HepG2 (cell line): ENCODE data around the gene NLGN2. TPM values are rescaled to one million over a fixed set of nuclear protein-coding genes. Genes with fewer than 3 reads are reported as not detected.

Source experiments
- ATAC-seq: fragments of 200-7000 bp; cut with Tn5 transposase; 3 replicates; pipeline ENCODE4 v1.9.1; 2020; ENCODE audit warnings: mild to moderate bottlenecking, moderate library complexity
- BruUV-seq: library from RNA; stranded (reverse); fragments of 400-500 nt; replicated peaks from 2 replicates; lab custom pipeline; 2021; lab: Mats Ljungman, UMichigan
- CTCF ChIA-PET: fragments of 300-600 bp; formaldehyde crosslinking; extraction: SDS; loops from one replicate; lab custom pipeline; 2021; ENCODE audit warnings: low total read pairs, inconsistent platforms, low intra/inter-chr PET ratio; lab: Yijun Ruan, JAX
- POLR2A ChIA-PET: fragments of 350-600 bp; sonication (Branson Sonifier 250); formaldehyde crosslinking; loops from one replicate; lab custom pipeline; 2020; ENCODE audit warnings: antibody characterized with exemption, inconsistent platforms; lab: Yijun Ruan, JAX
- DNase-seq: peaks from one replicate; pipeline ENCODE4 v3.0.0-alpha.2; 2015; ENCODE audit warnings: low spot score
- FAIRE-seq: peaks from 3 replicates; lab custom pipeline; 2011; peaks lifted over from hg19 to GRCh38; lab: Jason Lieb, UNC
- H2AFZ ChIP-seq: one replicate; pipeline ENCODE4 v1.6.1; 2011; ENCODE audit warnings: low read length, inconsistent platforms
- H3K27ac ChIP-seq: fragments of 300-600 bp; 3 replicates; pipeline ENCODE4 v1.8.0; 2011; ENCODE audit warnings: mixed run types, mild to moderate bottlenecking, mixed read lengths, low read length, inconsistent platforms; ENCODE audit not compliant: insufficient read depth; ENCODE audit errors: extremely low read length
- H3K27me3 ChIP-seq, 2 experiments: fragments of 200-600 bp in 1 of 2; 2 replicates in 1 of 2; 3 replicates in 1 of 2; pipeline versions ENCODE4 v1.6.0 to v1.8.0; 2011; ENCODE audit warnings: low read length in 2 of 2, mild to moderate bottlenecking in 2 of 2, moderate library complexity in 2 of 2, inconsistent platforms in 1 of 2; ENCODE audit not compliant: insufficient read depth in 2 of 2, control insufficient read depth in 1 of 2
- H3K36me3 ChIP-seq, 2 experiments: fragments of 200-600 bp in 1 of 2; replicated peaks in 1 of 2; 2 replicates in 1 of 2; 3 replicates in 1 of 2; pipeline versions ENCODE4 v1.5.1 to v1.8.0; 2011; ENCODE audit warnings: low read length in 2 of 2, inconsistent platforms in 1 of 2; ENCODE audit not compliant: insufficient read depth in 2 of 2, control insufficient read depth in 1 of 2
- H3K4me1 ChIP-seq: 2 replicates; pipeline ENCODE4 v1.5.1; 2012; ENCODE audit warnings: low read length, inconsistent platforms; ENCODE audit not compliant: insufficient read depth
- H3K4me2 ChIP-seq: 2 replicates; pipeline ENCODE4 v1.6.0; 2011; ENCODE audit warnings: low read depth, low read length, inconsistent platforms
- H3K4me3 ChIP-seq, 3 experiments: fragments of 200-600 bp in 1 of 3; sonication (generic), shearing (Covaris generic) in 1 of 3; replicated peaks in 1 of 3; 2 replicates each; pipeline ENCODE4 v1.5.1; 2011 to 2016; ENCODE audit warnings: low read length in 3 of 3, inconsistent platforms in 2 of 3, low read depth in 2 of 3, mild to moderate bottlenecking in 2 of 3, control low read depth in 1 of 3, mixed read lengths in 1 of 3; ENCODE audit not compliant: insufficient read depth in 1 of 3
- H3K79me2 ChIP-seq: one replicate; pipeline ENCODE4 v1.6.1; 2011; ENCODE audit warnings: low read length, inconsistent platforms; ENCODE audit not compliant: insufficient read depth
- H3K9ac ChIP-seq: 2 replicates; pipeline ENCODE4 v1.6.0; 2011; ENCODE audit warnings: mild to moderate bottlenecking, low read depth, low read length, inconsistent platforms; ENCODE audit not compliant: insufficient read depth
- H3K9me3 ChIP-seq: 2 replicates; pipeline ENCODE4 v1.5.1; 2012; ENCODE audit warnings: mild to moderate bottlenecking, low read length
- H4K20me1 ChIP-seq: 2 replicates; pipeline ENCODE4 v1.6.0; 2011; ENCODE audit warnings: inconsistent platforms, mild to moderate bottlenecking, low read length, moderate library complexity; ENCODE audit not compliant: insufficient read depth
- HES4 ChIP-seq: sonication (generic); formaldehyde crosslinking; IDR thresholded peaks from 2 replicates; pipeline ENCODE4 v1.9.0; 2021; ENCODE audit warnings: mild to moderate bottlenecking, missing genetic modification reagents, borderline replicate concordance
- HMG20A ChIP-seq: IDR thresholded peaks from 2 replicates; pipeline ENCODE4 v1.6.1; 2016; ENCODE audit warnings: borderline replicate concordance
- HNRNPK ChIP-seq: fragments of 200-400 bp; formaldehyde crosslinking; IDR thresholded peaks from 2 replicates; pipeline ENCODE4 v1.6.1; 2018; ENCODE audit warnings: low read length, low read depth, moderate library complexity, mild to moderate bottlenecking; ENCODE audit not compliant: poor library complexity, severe bottlenecking
- MTA1 ChIP-seq: sonication (generic); formaldehyde crosslinking; IDR thresholded peaks from 2 replicates; pipeline ENCODE4 v1.4.0; 2020; ENCODE audit warnings: missing genetic modification reagents, mild to moderate bottlenecking, borderline replicate concordance
- SMC3 ChIP-seq: IDR thresholded peaks from 2 replicates; pipeline ENCODE4 v1.6.1; 2011; ENCODE audit warnings: low read length, improper control_type of control experiment
- ZKSCAN8 ChIP-seq: IDR thresholded peaks from 2 replicates; pipeline ENCODE4 v1.6.1; 2016; ENCODE audit warnings: borderline replicate concordance, missing genetic modification reagents, missing compliant biosample characterization
- ZNF121 ChIP-seq: sonication (generic); formaldehyde crosslinking; IDR thresholded peaks from 2 replicates; pipeline ENCODE4 v1.5.0; 2020; ENCODE audit warnings: mild to moderate bottlenecking, missing genetic modification reagents
- ZNF552 ChIP-seq: sonication (generic); formaldehyde crosslinking; IDR thresholded peaks from 2 replicates; pipeline ENCODE4 v1.9.0; 2022; ENCODE audit warnings: missing genetic modification reagents, mild to moderate bottlenecking, borderline replicate concordance
- WGBS: methylation state at CpG from one replicate; pipeline ENCODE4 v1.1.6; 2017; ENCODE audit warnings: low lambda C conversion rate; 5-methylcytosine and 5-hydroxymethylcytosine counted together
- in situ Hi-C: cut with HindIII; loops from 2 replicates; pipeline ENCODE4 v1.10.0; 2017; ENCODE audit warnings: low pct_unique_long_range_greater_than_20kb; ENCODE audit not compliant: extremely low pct_ligation_motif_present
- intact Hi-C: fragments of 100-400 bp; cut with micrococcal nuclease; formaldehyde crosslinking; loops from one replicate; pipeline ENCODE4 v1.10.0; 2022; ENCODE audit not compliant: unreplicated experiment
- polyA plus RNA-seq, 8 experiments: library from polyadenylated mRNA; depleted of rRNA in 3 of 8; stranded (reverse) in 7 of 8; unstranded in 1 of 8; fragments of >200 nt; fragmentation: Illumina TruSeq in 4 of 8; extraction: Trizol in 4 of 8; gene quantifications; 2 replicates each; pipeline versions ENCODE4 v1.2.1 to v1.2.3, GENCODE V29; 2011 to 2016; ENCODE audit warnings: low read depth in 4 of 8, missing spikeins in 1 of 8, mixed read lengths in 1 of 8; ENCODE audit not compliant: insufficient read depth in 1 of 8
- total RNA-seq, 5 experiments: library from RNA; depleted of rRNA; stranded (reverse); fragments of >200 nt; fragmentation: Illumina TruSeq; extraction: Trizol; gene quantifications; 2 replicates each; pipeline ENCODE4 v1.2.3, GENCODE V29; 2016; ENCODE audit warnings: low read depth in 1 of 5
- TF ChIP-seq, protein P1 (sequence below): sonication (generic); formaldehyde crosslinking; IDR thresholded peaks from 2 replicates; pipeline ENCODE4 v1.8.0; 2023; ENCODE audit warnings: mild to moderate bottlenecking, missing genetic modification reagents
- TF ChIP-seq, protein P2 (sequence below): sonication (generic); formaldehyde crosslinking; IDR thresholded peaks from 2 replicates; pipeline ENCODE4 v1.4.0; 2020; ENCODE audit warnings: missing genetic modification reagents, mild to moderate bottlenecking, borderline replicate concordance
- TF ChIP-seq, protein P3 (sequence below): sonication (generic); formaldehyde crosslinking; IDR thresholded peaks from 2 replicates; pipeline ENCODE4 v1.4.0; 2020; ENCODE audit warnings: missing genetic modification reagents

Gene NLGN2
- total and polyA plus RNA-seq, 2 of the 13 experiments (the other 11 are each of a cell fraction or from before 2014, with no cell fraction given): 1.9 to 11.0 TPM

DNA sequence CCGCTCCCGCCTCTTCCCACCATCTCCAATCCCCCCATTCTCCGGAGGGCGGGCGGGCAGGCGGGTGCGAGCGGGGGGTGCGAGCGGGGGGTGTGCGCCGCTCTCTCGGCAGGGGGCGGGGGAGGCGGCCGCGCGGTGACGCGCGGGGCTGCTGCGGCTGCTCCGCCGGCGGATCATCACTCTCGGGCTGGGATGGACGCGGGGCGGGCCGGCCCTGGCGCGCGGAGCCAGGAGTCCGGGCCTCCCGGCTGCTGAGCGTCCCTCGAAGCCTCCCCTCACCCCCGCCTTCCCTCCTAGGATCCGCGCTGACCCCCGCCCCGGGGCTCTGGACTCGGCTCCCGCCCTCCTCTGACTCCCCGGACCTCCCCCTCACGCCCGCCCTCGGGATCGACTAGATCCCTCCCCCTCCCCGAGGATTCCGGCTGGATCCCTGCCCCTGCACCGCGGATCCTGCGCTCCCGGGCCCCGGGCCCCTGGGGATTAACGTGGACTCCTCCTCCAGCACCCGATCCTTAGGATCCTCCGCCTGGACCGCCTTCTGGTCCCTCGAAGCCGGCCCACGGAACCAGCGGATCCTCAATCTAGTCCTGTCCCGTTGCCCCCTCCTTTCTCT is 2.8 kb upstream of the NLGN2 start (continued):
- TF ChIP-seq HNRNPK: peak; percentile 12
- TF ChIP-seq HES4 (CRISPR knock-in tag): peak; percentile 70; the same call in 1 of the 2 replicates
- no peak for TF ChIP-seq ZNF552 (CRISPR knock-in tag)

DNA sequence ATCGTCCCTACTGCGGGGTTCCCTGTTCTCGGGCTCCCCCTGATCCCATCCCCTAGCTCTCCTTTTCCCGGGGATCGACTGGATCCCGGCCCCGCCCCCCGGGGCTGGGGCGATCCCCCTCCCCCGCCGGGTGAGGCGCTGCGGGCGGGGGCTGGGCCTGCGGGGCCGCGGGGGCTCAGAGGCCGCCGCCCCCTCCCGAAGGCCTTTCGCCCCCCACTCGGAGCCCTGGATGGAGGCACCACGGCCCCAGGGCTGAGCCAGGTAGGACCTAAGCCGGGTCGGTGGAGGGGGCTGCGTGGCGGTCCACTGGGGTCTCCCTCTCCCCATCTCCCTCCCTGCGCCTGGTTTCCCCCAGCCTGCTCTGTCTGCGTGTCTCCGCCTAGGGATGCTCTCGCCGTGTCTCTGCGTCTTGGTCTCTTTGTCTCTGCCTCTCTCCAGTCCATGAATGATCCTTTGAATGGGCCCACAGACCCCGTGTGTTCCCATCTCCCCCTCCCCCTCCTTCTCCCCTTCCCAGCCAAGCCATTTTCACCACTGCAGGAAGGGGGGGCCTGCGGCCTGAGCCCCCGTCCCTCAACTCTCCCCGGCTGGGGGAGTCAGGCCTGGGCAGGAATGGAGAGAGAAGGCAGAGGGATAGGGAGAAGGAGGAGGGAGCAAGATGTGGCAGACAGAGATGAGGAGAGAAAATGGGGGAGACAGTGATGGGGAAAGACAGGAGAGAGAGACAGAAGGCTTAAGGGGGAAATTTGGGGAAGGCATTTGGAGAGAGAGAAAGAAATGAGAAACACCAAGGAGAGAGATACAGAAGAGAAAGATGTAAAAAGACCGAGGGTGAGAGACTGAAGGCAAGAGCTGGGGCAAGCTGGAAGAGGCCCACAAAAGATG is 2.1 kb upstream of the NLGN2 start:
- in situ Hi-C loops: no loop called here
- TF ChIP-seq, protein P1, sequence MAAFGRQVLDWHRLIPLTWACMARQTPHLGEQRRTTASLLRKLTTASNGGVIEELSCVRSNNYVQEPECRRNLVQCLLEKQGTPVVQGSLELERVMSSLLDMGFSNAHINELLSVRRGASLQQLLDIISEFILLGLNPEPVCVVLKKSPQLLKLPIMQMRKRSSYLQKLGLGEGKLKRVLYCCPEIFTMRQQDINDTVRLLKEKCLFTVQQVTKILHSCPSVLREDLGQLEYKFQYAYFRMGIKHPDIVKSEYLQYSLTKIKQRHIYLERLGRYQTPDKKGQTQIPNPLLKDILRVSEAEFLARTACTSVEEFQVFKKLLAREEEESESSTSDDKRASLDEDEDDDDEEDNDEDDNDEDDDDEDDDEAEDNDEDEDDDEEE (CRISPR knock-in tag): no peak
- no peak for TF ChIP-seq SMC3
- TF ChIP-seq, protein P2, sequence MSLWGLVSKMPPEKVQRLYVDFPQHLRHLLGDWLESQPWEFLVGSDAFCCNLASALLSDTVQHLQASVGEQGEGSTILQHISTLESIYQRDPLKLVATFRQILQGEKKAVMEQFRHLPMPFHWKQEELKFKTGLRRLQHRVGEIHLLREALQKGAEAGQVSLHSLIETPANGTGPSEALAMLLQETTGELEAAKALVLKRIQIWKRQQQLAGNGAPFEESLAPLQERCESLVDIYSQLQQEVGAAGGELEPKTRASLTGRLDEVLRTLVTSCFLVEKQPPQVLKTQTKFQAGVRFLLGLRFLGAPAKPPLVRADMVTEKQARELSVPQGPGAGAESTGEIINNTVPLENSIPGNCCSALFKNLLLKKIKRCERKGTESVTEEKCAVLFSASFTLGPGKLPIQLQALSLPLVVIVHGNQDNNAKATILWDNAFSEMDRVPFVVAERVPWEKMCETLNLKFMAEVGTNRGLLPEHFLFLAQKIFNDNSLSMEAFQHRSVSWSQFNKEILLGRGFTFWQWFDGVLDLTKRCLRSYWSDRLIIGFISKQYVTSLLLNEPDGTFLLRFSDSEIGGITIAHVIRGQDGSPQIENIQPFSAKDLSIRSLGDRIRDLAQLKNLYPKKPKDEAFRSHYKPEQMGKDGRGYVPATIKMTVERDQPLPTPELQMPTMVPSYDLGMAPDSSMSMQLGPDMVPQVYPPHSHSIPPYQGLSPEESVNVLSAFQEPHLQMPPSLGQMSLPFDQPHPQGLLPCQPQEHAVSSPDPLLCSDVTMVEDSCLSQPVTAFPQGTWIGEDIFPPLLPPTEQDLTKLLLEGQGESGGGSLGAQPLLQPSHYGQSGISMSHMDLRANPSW (CRISPR knock-in tag): no peak
- no peak for TF ChIP-seq ZKSCAN8 (CRISPR knock-in tag)
- TF ChIP-seq HMG20A (CRISPR knock-in tag): no peak
- TF ChIP-seq MTA1 (CRISPR knock-in tag): peak; percentile 5; the same call in 1 of the 2 replicates
- TF ChIP-seq, protein P3, sequence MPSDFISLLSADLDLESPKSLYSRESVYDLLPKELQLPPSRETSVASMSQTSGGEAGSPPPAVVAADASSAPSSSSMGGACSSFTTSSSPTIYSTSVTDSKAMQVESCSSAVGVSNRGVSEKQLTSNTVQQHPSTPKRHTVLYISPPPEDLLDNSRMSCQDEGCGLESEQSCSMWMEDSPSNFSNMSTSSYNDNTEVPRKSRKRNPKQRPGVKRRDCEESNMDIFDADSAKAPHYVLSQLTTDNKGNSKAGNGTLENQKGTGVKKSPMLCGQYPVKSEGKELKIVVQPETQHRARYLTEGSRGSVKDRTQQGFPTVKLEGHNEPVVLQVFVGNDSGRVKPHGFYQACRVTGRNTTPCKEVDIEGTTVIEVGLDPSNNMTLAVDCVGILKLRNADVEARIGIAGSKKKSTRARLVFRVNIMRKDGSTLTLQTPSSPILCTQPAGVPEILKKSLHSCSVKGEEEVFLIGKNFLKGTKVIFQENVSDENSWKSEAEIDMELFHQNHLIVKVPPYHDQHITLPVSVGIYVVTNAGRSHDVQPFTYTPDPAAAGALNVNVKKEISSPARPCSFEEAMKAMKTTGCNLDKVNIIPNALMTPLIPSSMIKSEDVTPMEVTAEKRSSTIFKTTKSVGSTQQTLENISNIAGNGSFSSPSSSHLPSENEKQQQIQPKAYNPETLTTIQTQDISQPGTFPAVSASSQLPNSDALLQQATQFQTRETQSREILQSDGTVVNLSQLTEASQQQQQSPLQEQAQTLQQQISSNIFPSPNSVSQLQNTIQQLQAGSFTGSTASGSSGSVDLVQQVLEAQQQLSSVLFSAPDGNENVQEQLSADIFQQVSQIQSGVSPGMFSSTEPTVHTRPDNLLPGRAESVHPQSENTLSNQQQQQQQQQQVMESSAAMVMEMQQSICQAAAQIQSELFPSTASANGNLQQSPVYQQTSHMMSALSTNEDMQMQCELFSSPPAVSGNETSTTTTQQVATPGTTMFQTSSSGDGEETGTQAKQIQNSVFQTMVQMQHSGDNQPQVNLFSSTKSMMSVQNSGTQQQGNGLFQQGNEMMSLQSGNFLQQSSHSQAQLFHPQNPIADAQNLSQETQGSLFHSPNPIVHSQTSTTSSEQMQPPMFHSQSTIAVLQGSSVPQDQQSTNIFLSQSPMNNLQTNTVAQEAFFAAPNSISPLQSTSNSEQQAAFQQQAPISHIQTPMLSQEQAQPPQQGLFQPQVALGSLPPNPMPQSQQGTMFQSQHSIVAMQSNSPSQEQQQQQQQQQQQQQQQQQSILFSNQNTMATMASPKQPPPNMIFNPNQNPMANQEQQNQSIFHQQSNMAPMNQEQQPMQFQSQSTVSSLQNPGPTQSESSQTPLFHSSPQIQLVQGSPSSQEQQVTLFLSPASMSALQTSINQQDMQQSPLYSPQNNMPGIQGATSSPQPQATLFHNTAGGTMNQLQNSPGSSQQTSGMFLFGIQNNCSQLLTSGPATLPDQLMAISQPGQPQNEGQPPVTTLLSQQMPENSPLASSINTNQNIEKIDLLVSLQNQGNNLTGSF: no peak
- no peak for TF ChIP-seq ZNF121 (CRISPR knock-in tag)

More for the DNA sequence above, 2.1 kb upstream of the NLGN2 start:
- POLR2A ChIA-PET: interaction anchor here (3.2 to 3.3 kb wide), 2 partner anchors 35 to 53 kb away, joined by 21 to 44 read pairs; partner anchors contain the start of genes FGF11, KCTD11 and TMEM95
- Histone ChIP-seq H2AFZ (no peak overlapping the region), H3K9me3 (no peaks in the 10 kb centered on the region), H3K36me3 (0 out of 5 replicates have a peak, but pooled peaks cover 0 to 2% of the 10 kb centered on the region in 2 experiments), H3K4me3 (peak overlapping the region; percentile 62 to 95 (median 70)), H3K79me2 (peaks cover 4% of the 10 kb centered on the region), H3K9ac (peak overlapping the region; percentile 69; the same call in 1 of the 2 replicates), H3K27me3 (no peaks in the 10 kb centered on the region; a peak in 1 of 5 replicates), H3K4me1 (peaks cover 18% of the 10 kb centered on the region), H4K20me1 (no peaks in the 10 kb centered on the region), H3K4me2 (peak overlapping the region; percentile 80), H3K27ac (no peak overlapping the region)
- TSS peak; percentile 48 for BruUV-seq
- DNase-seq (no peak), ATAC-seq (no peak), FAIRE-seq (no peak)
- intact Hi-C loops: no loop called here
- CTCF ChIA-PET: no interaction called here
- WGBS: 19% methylated on average over 28 of the region's 38 CpGs
